HG03469 (cell line): ENCODE data around the gene NRIP2.

Experiments used
- ATAC-seq: cut with Tn5 transposase; IDR thresholded peaks from one replicate; pipeline ENCODE4 v1.9.1; 2021; ENCODE audit warnings: mild to moderate bottlenecking, moderate library complexity, moderate number of reproducible peaks; ENCODE audit not compliant: unreplicated experiment

The NRIP2 gene

DNA sequence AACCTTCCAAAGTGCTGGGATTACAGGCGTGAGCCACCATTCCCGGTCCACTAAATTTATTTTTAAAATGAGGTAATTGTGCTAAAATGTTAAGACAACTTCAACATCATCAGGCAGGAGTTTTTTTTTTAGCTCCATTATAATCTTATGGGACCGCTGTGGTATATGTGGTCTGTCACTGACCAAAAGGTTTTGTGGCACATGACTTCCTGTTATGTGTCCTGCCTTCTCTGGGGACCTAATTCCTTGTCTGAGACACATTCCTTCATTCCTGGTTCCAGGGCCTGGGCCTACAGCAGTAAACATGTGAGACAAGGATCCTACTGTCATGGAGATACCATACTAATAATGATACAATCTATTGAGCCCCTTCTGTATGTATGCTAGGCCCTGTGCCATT lies 17.1 kb upstream of the NRIP2 start:
- no peak for ATAC-seq

DNA sequence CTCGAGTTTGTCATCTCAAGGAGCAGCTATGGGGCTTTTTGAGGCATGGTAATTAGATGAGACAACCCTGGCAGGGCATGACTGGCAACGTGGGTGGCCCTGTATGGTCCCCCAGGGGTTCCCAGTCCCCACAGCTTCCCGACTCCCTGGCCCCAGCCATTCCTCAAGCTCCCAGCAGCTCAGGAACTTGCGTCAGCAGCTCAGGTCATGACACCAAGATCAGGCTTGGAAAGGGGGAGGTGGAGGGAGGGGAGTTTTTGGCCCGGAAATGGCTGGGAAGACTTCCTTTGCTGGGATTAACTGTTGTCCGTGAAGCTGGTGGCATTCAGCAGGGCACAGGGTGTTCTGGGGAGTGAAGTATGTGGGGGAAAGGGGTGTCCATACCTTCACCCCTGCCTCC lies 10.4 kb upstream of the NRIP2 start:
- no peak for ATAC-seq

DNA sequence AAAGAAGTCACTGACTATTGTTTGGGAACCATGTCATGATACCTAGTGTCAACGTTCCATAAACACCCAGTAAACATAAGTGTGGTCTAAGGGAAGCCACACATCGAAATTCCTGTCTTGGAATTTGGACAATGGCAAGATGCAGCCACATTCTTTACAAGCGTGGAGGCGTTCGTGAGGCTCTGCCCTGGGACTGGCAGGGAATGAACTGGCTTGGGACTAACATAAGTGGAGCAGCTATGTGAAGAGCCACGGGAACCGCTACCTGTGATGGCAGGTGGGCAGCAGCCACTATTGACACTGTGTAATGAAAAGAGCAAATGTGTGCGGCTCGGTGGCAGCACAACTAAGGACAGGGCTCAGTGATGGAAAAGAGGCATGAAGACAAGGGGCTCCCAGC lies 10.0 kb upstream of the NRIP2 start:
- no peak for ATAC-seq

DNA sequence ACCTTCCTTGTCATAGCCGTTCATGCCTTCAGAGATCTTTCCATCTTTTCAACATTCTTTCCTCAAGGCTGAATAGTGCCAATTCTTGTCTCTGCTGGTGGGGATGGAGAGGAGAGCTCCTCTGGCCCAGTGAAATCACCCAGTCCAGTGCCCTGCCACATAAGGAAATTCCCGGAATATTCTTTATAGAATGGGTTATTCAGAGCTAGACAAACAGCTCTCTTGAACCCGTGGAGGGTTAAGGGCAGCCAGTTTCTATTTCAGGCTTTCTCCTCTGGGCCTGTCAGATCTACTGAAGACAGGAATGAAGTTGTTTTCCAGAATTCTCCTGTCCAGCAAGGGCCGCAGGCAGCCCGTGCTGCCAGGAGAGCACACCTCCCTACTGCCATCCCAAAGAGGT lies 8.1 kb upstream of the NRIP2 start:
- ATAC-seq: no peak

DNA sequence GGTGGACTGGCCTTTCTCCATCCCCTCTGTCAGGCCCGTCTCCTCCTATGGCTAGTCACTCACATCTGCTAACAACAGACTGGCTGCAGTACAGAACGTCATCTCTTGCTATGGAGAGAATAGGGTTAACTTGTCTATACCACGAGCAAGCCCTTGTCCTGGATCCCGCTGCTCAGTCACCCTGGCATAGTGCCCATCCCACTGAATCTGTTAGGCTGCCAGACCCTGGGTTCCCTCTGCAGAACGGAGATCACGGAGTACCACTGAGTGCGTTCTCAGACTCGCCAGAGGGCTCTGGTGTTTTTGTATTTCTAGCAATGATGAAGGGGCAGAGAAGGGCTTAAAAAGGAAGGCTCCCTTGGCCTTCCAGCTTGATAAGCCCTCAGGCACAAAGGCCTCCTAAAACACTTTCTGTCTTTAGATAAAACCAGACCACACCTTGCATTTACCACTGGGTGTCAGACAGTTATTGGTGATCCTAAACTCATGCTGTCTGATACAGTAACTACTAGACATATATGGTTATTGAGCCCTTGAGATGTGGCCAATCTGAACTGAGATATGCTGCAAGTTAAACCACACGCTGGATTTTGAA lies 6.3 kb upstream of the NRIP2 start:
- ATAC-seq: no peak

DNA sequence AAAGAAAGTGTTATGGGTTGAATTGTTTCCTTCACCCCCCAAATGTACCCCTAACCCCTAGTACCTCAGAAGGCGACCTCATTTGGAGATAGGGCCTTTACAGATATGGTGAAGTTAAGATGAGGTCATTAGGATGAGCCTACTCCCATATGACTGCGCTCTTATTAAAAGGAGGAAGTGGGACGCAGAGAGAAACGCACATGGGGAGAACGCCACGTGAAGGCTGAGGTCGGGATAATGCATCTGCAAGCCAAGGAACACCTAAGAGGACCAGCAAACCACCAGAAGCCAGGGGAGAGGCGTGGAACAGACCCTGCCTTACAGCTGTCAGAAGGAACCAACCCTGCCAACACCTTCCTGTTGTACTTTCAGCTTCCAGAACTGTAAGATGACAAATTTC lies 1.7 kb upstream of the NRIP2 start:
- no peak for ATAC-seq

DNA sequence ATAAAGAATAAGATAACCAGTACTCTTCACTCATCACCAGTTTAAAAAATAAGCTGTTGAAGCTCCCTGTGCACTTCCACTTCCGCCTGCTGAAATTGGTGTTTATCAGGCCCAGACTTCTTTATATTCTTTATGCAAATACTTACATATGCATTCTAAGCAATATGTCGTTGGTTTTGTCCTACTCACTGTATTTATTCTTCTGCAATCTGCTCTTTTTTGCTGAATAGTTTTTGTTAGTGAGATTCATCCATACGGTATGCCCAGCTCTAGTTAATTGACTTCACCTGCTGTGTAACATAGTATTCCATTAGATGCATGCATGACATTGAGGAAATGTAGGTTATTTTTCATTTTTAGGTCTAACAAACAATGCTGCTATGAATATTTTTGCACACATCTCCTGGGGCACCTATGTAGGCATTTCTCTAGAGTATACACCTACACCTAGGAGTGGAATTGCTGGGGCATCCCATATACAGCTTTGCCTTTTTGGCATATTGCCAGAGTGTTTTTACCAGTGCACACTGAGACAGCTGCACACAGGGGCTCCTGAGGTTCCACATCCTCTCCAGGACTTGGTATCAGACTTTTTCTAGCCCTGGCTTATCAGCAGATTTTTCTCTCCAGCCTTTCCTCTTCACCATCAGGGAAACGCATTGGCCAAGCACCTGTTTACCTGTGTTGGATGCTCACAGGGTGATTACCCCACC lies 1.0 kb upstream of the NRIP2 start:
- no peak for ATAC-seq

DNA sequence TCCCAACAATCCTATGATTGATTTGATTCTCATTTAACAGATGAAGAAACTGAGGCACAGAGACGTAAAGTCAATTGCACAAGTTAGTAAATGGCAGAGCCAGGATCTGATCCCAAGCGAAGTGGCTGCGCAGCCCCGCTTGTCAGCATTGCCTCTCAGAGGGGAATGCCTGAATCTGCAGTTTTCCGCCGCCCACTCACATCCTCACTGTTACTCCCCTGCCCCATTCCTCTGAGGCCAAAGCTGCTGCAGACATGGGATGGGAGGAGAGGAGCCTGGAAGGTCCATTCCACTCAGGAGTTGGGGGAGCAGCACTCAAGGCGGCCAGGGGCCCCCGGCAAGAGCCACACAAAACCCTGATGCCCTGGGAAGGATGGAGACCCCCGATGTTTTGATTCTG lies 1.0 kb downstream of the NRIP2 start:
- no peak for ATAC-seq

DNA sequence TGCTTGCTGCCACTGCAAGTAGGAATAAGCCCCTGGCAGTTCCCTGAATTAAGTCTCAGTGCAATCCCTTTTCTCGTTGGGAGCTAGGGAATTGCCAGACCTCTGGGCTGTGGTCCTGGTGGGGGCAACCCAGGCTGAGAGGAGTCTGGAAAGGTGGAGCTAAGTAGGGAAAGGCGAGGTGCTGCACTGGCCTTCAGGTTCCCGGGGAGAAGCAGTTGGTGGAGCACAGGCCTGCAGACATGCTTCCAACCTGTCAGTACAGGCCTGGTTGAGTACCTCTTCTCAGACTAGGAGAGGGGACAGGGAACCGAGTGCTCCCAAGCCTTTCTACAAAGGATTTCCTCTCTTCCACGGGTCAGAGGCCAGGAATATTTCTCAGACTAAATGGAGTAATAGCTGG lies 1.5 kb downstream of the NRIP2 start:
- no peak for ATAC-seq

DNA sequence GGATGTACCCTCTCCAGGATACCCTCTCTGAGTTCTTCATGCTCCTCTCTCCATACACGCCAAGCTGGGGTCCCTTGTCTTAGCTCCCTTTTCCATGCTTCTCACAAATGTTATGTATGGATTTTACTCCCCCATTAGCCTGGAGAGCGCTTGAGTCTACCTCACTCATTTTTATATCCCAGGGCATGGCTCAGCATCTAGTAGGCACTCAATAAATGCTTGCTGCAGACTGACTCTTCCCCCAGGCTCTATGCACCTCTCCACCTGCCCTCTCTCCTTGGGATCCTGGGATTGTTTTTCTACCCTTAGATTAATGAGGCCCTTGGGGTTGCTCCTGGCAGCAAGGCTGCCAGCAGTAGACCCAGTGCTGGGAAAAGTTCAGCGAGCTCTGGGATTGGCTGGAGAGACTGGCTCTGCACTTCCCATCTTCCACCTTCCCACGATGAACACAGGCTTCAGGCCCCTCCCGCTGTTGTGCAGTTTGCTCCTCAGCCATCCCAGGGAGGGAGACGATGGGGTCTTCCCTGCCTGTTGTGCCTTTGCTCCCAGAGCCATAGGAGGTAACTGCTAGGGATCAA lies 2.2 kb downstream of the NRIP2 start:
- ATAC-seq: no peak

DNA sequence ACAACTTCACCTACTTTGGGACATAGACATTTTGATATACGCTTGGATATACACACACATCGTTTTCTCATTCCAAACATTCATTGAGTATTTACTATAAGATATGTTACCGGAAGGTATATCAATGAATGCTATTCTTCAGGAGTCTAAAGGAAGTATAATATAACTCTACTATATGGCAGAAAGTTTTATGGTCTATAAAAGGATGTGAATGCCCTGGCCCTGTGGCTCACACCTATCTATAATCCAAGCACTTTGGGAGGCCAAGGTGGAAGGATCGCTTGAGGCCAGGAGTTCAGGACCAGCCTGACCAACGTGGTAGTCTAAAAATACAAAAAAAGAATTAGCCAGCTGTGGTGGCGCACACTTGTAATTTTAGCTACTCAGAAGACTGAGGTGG lies 5.6 kb downstream of the NRIP2 start:
- ATAC-seq: no peak

DNA sequence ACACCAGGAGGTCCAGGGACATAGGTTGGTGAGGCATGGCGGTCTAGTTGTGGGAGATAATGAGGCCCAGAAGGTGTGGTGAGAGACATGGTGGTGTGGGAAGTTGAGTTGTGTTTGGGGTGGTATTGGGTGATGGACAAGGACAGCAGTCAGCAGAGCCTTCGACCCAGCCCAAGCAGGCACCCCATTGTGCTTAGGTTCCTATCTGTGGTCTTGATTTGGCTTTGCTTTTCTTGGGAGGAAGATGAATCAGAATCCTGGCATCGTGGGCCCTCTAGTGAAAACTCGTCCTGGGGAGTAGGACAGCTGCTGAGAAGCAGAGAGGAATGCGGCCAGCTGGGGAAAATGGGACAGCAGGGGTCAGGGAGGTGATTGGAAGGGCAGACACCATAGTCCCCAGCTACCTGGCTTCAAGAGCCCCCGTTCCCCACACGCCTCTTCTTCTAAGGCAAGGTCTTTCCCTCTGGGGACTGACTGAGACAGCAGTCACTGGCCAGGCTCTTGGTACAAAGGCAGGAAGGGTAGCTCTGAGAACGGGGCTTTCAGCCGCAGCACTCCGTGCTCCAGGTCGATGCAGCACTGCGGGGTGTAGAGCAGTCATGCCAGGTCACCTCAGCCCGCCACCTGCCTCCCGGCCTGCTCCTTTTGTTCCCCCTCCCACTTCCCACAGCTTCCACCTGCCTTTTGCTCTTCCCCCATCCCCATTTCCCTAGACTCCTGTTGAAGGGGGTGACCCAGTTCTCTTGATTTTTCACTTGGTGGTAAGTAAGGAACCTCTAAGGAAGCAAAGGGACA lies 7.9 kb downstream of the NRIP2 start:
- no peak for ATAC-seq

DNA sequence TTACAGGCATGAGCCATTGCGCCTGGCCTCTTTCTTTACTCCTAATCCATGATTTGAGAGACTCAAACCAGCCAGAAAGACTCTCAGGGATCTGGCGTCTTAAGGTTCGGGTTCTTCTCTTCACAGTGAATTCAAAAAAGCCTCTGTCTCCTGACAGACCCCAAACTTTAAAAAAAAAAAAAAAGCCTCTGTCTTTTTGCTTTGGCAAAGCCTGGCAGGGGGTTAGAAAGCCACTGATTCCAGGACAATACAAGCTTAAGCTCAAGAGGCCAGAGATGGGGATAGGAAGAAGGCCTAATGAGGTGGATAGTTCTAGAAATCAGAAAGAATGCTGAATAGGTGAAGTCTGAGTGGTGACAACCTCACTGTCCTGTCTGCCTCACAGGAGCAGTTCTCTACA lies 8.8 kb downstream of the NRIP2 start:
- ATAC-seq: no peak

DNA sequence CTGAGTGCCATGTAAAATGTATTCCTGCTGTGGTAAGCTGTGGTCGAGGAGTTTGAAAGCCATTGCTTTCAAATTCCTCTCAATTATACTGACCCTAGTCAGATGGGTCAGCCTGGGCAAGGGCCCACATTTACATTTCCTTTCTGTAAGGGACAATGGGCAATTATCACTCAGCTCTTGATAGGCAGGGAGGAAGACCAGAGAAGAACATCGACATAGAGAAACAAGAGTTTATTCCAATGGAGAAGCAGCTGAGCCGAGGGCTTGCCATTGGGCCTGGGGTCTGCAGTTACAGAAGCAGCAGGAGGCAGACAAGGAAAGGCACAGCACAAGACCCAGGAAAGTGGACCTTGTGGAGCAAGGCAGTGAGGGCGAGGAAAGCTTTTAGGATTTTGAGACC lies 9.7 kb downstream of the NRIP2 start:
- no peak for ATAC-seq

DNA sequence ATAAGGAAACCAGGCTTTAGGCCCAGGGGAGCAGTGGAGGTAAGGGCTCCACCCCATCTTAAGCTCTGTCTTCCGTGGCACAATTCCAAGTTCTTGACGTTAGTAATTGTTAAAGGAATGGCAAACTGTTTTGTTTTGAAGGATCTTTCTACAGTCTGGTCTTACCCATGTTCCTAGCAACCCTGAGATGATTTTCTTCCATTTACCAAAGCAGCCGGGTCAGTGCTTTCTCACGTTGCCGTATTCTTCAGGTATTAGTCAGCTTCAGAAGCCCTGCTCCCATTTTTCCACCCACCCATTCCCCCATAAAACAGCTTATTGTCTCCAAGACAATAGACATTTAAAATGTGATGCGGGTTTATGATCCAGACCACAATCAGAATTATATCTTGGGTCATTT lies 10.3 kb downstream of the NRIP2 start:
- no peak for ATAC-seq

DNA sequence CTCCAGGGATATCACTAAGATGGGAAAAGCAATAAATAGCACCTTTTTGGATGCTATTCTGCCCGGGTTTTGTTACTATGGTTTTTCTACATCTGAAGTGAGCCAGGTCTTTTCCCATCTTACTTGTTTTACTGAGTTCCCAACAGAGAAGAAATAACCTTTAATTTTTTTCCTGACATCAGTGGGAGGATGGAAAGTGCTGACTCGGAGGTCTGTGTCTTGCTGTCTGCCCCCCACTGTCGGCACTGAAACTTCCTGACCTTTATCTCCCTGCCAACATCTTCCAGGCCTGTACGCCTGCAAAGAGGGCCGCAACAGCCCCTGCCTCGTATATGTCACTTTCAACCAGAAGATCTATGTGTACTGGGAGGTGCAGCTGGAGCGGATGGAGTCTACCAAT lies 11.4 kb downstream of the NRIP2 start:
- no peak for ATAC-seq

DNA sequence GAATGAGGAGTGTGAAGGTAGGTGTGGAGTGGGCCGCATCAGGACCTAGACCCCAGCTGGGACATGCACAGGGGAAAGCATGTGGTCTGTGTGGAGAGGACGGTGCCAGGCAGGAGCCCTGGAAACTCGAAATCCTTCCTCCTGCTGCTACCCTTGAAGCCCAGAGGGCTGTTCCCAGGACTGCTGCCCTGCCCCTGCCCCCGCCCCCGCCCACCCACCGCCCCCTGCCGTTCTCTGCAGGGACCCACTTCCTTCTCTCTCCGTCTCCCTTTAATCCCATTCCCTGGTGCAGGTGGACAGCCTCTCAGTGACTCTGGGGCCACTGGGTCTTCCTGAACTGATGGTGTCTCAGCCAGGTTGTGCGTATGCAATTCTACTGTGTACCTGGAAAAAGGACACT lies 14.4 kb downstream of the NRIP2 start:
- no peak for ATAC-seq

DNA sequence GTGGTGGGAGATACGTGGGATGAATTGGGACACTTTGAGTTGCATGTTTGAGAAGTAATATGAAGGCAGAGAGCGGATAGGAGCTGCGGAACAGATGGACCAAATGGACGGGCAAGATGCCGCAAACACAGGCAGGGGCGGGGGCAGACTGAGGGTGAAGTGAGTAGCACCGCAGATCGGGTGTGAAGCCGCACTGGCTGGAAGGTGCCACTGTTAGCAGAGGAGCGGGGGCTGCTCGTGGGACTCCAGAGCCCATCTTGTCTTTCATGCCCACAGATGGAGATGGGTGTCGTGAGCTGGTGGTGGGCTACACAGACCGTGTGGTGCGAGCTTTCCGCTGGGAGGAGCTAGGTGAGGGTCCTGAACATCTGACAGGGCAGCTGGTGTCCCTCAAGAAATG lies 15.0 kb downstream of the NRIP2 start:
- no peak for ATAC-seq

DNA sequence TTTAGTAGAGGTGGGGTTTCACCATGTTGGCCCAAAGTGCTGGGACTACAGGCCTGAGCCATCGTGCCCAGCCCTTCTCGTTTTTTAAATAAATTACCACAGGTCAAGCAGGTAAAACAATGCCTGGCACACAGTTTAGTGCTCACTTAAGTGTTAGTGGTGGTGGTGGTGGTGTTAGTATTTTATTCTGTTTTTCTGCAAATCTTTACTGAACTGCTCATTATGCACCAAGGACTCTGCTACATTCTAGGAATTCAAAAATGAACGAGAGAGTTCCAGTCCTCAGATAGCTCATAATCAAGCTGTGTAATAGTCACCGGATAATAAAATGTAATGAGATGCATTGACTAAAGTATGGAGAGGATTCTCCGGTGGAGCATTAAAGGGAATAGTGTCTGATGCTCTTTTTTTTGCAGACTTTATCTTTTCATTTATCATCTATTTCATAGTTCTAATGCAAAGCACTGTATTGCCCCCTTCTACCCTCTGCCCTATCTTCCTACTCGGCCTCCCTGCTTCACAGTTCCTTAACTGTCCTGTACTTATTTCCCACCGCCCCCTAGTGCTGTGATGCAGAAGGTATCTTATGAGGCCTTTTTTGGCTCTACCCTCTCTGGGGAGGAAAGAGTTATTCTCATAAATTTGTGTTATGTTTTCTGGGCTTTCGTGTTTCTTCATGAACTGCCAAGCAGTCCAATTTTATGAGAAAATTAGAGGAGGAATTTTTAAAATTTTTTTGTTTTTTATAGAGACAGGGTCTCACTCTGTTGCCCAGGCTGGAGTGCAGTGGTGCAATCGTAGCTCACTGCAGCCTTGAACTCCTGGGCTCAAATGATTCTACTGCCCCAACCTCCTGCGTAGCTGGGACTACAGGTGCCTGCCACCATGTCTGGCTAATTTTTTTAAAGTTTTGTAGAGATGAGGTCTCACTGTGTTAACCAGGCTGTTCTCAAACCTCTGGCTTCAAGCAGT lies 21.3 kb downstream of the NRIP2 start:
- no peak for ATAC-seq

DNA sequence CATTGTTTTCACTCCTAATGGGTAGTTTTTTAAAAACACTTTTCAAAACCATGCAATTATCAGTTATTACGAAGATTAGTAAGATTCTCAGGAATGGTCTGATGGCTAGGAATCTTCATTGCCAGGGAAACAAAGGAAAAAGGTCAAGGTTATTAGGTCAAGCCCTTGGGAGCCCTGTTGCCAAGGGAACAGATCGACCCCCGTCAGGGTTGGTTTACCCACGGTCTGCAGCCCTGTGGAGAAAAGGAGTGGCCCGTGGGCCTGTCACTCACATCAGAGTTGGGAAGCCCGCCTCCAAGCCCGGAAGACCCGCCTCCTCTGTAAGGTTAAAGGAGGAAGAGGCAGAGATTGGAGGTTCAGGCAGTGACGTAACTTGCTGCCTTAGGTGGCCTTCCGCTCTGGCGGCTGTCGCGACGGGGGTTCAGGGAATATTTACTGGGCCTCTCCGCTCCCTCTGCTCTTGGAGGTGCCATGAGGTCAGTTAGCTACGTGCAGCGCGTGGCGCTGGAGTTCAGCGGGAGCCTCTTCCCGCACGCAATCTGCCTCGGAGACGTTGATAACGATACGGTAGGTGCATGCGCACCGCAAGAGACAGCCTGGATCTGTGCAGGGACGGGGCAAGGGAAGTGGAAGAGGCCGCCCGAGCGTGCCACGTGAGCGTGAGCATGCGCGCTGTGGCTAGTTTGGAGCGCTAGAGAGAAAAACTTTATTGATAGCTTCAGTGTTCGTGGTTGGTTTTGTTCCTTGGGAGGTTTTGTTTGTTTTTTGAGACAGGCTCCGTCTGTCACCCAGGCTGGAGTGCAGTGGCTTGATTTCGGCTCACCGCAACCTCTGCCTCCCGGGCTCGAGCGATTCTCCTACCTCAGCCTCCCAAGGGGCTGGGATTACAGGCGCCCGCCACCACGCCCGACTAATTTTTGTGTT lies 22.3 kb downstream of the NRIP2 start, which contains the start of gene ITFG2:
Gene ITFG2 (plus strand): TSS at position 379 of the 924 bp plus-strand sequence. CDS start 93 bp downstream, at position 472.
- ATAC-seq: peak; percentile 85
